Psoas muscle (tissue), 8 donors: Measurements from ENCODE around the gene TRABD. TPM values are rescaled to one million over a fixed set of nuclear protein-coding genes. Genes with fewer than 3 reads are reported as not detected.
A peak's percentile ranks its signal among the peaks of the same experiment; 100 is the strongest.

Experiments
- ATAC-seq, 4 donors: fragments of 200-7000 bp; cut with Tn5 transposase; one replicate each; pipeline ENCODE4 v1.9.1; 2020; ENCODE audit warnings: moderate library complexity in 3 of 4, mild to moderate bottlenecking in 2 of 4
- DNase-seq, 2 donors: peaks; one replicate each; pipeline ENCODE4 v3.0.0-alpha.2; 2020
- H3K27ac ChIP-seq: fragments of 200-600 bp; one replicate; pipeline ENCODE4 v1.8.0; 2022
- H3K27me3 ChIP-seq, 3 donors: fragments of 200-600 bp in 1 of 3; one replicate each; pipeline versions ENCODE4 v1.6.1 to v1.8.0; 2013 to 2022; ENCODE audit warnings: low read length in 2 of 3, mild to moderate bottlenecking in 2 of 3, moderate library complexity in 1 of 3; ENCODE audit not compliant: insufficient read depth in 3 of 3
- H3K36me3 ChIP-seq, 2 donors: fragments of 200-600 bp in 1 of 2; one replicate each; pipeline versions ENCODE4 v1.6.1 to v1.8.0; 2013 to 2022; ENCODE audit warnings: low read depth in 1 of 2, mild to moderate bottlenecking in 1 of 2, moderate library complexity in 1 of 2; ENCODE audit not compliant: insufficient read depth in 1 of 2
- H3K4me1 ChIP-seq: fragments of 200-600 bp; one replicate; pipeline ENCODE4 v1.8.0; 2022
- H3K4me3 ChIP-seq: fragments of 200-600 bp; one replicate; pipeline ENCODE4 v1.8.0; 2022; ENCODE audit warnings: mild to moderate bottlenecking
- H3K9me3 ChIP-seq: fragments of 200-600 bp; one replicate; pipeline ENCODE4 v1.8.0; 2022
- WGBS, 3 donors: extraction: QIAGEN DNeasy Blood & Tissue Kit; methylation state at CpG; one replicate each; pipeline versions ENCODE4 v1.1.6 to v1.1.7; 2013; 5-methylcytosine and 5-hydroxymethylcytosine counted together
- intact Hi-C, 2 donors: fragments of 100-400 bp; cut with DNase I; formaldehyde crosslinking; loops; one replicate each; pipeline versions ENCODE4 v1.11.0 to v1.14.2; 2022
- polyA plus RNA-seq, 3 donors: library from polyadenylated mRNA; stranded (reverse); fragments of 200-250 nt; gene quantifications; one replicate each; pipeline ENCODE4 v1.2.3, GENCODE V29; 2013
- total RNA-seq, 4 donors: library from RNA; stranded (reverse); fragmentation: NEBNext Ultra II Directional in 2 of 4; extraction: Animal tissue kit (Norgen Biotek cat#: 25700) in 2 of 4; gene quantifications; one replicate each; pipeline versions ENCODE4 v1.2.1 to v1.2.4, GENCODE V29; 2021 to 2023
- TF ChIP-seq, protein P1 (sequence below): fragments of 200-600 bp; IDR thresholded peaks from one replicate; pipeline ENCODE4 v1.8.0; 2022; ENCODE audit warnings: antibody characterized with exemption
- donor health status: healthy with polysubstance abuse.
- donor health status: DM: no; HTN: no; CAD: no; lungs with moderate emphysema.
- donor health status: Bipolar disorder and iron deficiency.
- donor health status: healthy.
- donor health status: DM: yes; HTN: yes; CAD: no.
- donor health status: DM: no; HTN: no; CAD: no.
- donor health status: DM: no; HTN: no; CAD: no.
- donor health status: DM: yes; HTN: yes; CAD: no.

Gene TRABD
- total and polyA plus RNA-seq, 7 donors = 19.9 to 52.1 (median 29.5) TPM

DNA sequence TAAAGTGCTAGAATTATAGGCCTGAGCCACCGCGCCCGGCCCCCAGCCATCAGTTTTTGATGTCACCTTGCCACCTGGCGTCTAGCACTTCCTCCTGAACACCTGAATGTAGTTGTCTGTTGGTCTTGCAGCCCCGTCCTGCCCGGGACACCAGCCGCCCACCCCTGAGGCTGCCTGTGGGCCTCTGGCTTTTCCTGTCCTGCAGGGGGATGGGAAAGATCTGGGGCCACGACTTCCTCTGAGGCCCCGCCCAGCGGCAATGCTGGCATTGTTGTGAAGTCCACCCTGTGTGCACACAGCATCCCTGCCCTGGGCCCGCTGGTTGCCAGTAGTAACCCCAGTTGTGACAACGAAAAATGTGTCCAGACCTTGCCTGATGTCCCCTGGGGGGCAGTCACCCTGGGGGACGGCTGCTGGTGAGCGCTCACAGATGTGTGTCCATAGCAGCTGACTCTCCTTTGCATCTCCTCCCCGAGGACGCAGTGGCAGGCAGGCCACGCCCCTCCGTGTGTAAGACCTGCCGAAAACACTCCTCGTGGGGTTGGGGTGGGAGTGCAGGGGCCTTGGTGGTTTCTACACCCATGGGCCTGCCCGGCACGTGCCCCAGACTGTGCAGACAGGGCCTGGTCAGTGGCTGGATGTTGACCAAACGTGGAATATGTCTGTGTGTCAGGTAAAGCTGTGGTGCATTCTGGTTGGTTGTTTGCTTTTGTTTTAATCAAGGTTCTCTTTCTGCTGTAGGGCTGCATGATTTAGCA, 21.8 kb downstream of the TRABD start:
- Histone ChIP-seq H3K27ac (peak overlapping the region; percentile 1), H3K4me1 (peaks cover 28% of the 10 kb centered on the region), H3K9me3 (no peaks in the 10 kb centered on the region), H3K4me3 (no peak overlapping the region), H3K27me3 (no peaks in the 10 kb centered on the region), H3K36me3 (peaks cover 0 to 86% of the 10 kb centered on the region in 2 donors)
- DNase-seq (peak in 1 of 2 donors; percentile 56), ATAC-seq (no peak)
- intact Hi-C loops = loop anchor here (2.0 to 10.0 kb wide), 6 partner anchors 35 to 440 kb away; no protein-coding TSS in a partner anchor
- WGBS, 3 donors = 60 to 67% (median 61%) methylated on average over 23 of the region's 23 CpGs
- TF ChIP-seq, protein P1, sequence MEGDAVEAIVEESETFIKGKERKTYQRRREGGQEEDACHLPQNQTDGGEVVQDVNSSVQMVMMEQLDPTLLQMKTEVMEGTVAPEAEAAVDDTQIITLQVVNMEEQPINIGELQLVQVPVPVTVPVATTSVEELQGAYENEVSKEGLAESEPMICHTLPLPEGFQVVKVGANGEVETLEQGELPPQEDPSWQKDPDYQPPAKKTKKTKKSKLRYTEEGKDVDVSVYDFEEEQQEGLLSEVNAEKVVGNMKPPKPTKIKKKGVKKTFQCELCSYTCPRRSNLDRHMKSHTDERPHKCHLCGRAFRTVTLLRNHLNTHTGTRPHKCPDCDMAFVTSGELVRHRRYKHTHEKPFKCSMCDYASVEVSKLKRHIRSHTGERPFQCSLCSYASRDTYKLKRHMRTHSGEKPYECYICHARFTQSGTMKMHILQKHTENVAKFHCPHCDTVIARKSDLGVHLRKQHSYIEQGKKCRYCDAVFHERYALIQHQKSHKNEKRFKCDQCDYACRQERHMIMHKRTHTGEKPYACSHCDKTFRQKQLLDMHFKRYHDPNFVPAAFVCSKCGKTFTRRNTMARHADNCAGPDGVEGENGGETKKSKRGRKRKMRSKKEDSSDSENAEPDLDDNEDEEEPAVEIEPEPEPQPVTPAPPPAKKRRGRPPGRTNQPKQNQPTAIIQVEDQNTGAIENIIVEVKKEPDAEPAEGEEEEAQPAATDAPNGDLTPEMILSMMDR = no peak

DNA sequence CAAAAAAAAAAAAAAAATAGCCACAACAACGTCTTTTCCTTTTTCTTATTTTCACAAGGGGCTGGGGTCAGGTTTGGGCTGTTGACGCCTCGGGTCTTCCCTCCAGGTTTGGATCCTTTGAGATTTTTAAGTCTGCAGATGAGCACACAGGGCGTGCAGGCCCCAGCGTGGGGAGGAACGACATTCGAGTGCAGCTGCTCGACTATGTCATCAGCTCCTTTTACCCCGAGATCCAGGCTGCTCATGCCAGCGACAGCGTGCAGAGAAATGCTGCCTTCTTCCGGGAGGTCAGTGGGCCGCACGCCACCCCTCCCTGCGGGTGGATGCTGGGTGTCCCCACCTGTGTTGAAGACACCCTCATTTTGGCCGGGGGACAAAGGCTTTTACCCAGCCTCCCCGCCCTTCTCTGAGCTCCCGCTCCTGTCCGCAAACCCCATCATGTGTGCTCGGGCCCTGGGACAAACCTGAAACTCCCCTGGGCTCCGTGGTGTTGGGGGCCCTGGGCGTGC, 22.8 kb downstream of the TRABD start:
- Histone ChIP-seq H3K27ac (peak overlapping the region; percentile 1), H3K4me1 (peaks cover 26% of the 10 kb centered on the region), H3K27me3 (no peaks in the 10 kb centered on the region), H3K36me3 (peaks cover 0 to 87% of the 10 kb centered on the region in 2 donors), H3K4me3 (no peak overlapping the region), H3K9me3 (no peaks in the 10 kb centered on the region)
- intact Hi-C loops = loop anchor here (2.0 to 10.0 kb wide), 6 partner anchors 34 to 441 kb away; no protein-coding TSS in a partner anchor
- DNase-seq (no peak), ATAC-seq (peak in 1 of 4 donors; percentile 12)
- TF ChIP-seq, protein P1 = no peak
- 56 to 62% (median 59%) methylated on average over 22 of the region's 22 CpGs for WGBS, 3 donors

DNA sequence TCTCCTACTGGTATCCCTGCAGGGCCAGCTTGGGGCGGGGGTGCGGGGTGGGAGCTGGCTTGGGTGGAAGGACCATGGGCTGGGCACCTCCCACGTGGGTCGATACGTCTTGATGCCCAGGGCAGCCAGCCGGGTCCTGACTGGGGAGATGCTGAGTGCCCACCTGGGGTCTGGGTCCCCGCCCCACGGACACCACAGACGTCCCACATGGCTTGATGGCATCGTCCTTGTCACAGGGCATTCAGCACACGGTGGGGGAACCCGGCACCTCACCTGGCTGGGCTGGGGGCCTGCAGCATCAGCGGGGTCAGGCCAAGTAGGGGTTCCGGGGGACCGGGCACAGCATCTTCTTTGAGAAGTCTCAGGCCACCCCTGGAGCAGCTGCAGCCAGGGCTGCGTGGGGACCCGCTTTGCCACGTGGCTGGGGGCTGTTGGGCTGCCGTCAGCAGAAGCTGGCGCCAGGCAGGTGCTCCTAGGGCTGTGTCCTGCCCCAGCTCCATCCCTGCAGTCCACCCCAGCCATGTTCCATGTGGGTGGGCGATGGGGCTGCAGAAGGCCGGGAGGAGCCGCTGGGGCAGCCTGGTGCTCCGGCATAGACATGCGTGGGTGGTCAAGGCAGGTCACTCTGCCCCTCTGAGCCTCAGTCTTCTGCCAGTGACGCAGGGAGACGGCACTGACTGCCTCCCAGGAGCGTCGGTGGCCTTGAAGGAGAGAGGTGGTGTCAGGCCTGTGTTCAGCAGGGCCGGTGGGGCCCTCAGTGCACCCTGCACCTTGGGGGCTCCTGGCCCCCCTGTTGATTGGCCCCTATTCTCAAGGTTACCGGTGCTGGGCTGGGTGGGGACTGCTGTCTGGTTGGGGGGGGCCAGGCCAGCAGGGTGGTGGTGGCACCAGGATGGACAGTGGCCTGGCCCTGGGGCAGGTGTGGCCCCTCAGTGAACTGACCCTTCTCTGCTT, 23.5 kb downstream of the TRABD start:
- 72 to 82% (median 72%) methylated on average over 30 to 31 of the region's 31 CpGs for WGBS, 3 donors
- peak; percentile 1 to 6 (median 2) for ATAC-seq
- Histone ChIP-seq H3K27ac (no peak overlapping the region), H3K4me1 (peaks cover 26% of the 10 kb centered on the region), H3K27me3 (no peaks in the 10 kb centered on the region), H3K9me3 (no peaks in the 10 kb centered on the region), H3K36me3 (peaks cover 0 to 87% of the 10 kb centered on the region in 2 donors), H3K4me3 (no peak overlapping the region)
- TF ChIP-seq, protein P1 = no peak
- DNase-seq = peak in 1 of 2 donors; percentile 55
- intact Hi-C loops = loop anchor here (2.0 to 10.0 kb wide), 6 partner anchors 33 to 442 kb away; no protein-coding TSS in a partner anchor

DNA sequence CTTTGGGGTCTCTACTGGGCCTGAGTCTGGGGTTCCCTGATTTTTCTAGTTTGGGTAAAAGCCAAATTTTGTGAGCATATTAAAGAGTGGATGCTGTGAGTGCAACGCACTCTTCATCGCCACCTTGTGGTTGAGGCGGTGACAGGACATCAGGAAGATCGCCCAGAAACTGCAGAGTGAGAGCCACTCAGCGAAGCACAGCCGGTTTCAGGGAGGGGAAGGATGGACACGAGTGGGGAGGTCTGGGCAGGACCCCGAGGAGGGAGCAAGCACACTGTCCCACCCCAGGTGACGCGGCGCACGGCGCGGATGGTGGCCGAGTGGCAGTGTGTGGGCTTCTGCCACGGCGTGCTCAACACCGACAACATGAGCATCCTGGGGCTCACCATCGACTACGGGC, 24.2 kb downstream of the TRABD start:
- Histone ChIP-seq H3K4me1 (peaks cover 23% of the 10 kb centered on the region), H3K4me3 (no peak overlapping the region), H3K27me3 (no peaks in the 10 kb centered on the region), H3K27ac (no peak overlapping the region), H3K36me3 (peaks cover 0 to 88% of the 10 kb centered on the region in 2 donors), H3K9me3 (no peaks in the 10 kb centered on the region)
- TF ChIP-seq, protein P1 = peak; percentile 78
- ATAC-seq (peak; percentile 34 to 60 (median 44)), DNase-seq (peak; percentile 69 to 84)
- intact Hi-C loops = loop anchor here (2.0 to 10.0 kb wide), 6 partner anchors 32 to 443 kb away; no protein-coding TSS in a partner anchor
- 60 to 67% (median 63%) methylated on average over 19 to 20 of the region's 20 CpGs for WGBS, 3 donors
